ENCODE data around the gene CRPPA.
A peak's percentile ranks its signal among the peaks of the same experiment; 100 is the strongest.

The CRPPA gene

DNA sequence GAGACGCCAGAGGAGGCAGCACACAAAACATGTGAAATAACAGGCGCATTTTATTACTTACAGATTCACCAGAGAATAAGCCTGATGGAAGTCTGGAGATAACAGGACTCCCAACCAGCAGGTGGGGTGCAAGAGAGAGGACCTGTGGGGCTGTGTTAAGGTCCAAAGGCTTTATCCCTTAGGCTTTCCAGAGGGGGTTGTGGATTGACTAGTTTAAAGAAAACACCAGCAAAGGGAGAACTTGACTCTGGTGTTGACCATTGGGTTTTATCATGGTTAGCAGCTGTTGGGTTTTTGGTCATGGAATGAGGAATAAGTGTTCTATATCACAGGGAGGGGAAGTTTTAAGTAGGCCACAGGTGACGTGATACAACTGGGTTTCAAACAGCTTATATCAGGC is 1.6 kb upstream of the CRPPA start:
- no peak for DNase-seq

DNA sequence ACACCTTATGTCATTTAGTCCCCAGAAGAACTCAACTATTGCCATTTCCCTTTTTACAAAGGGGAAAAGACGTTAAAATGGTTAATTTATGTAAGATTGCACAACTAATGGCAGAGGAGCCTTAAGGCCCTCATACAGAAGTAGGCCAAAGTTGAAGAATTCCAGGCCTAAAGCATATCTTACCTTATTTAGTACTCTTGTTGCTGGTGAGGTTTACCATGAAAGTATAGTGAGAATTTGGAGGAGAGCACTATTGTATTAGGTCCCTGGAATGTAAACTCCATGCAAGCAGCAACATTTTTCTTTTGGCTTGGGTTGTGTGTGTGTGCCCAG is 731 bp upstream of the CRPPA start:
- DNase-seq = no peak

GRCh38 chr7:16420649-16421332 is 547 bp downstream of the CRPPA start:
- DNase-seq = peak; percentile 87

DNA sequence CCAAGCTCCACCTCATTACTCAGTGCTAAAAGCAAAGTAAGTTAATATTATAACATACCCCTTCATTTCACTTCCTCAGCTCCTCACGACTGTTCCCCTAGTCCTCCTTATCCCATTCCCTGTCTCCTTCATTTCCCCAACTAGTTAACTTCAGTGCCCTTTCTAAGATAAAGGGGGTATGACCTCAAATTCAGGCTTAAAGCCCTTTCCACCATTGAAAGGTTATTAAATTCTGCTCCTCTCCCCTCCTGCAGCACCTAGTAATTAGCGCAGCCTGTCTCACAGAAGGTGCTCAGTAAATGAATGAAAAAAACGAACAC is 1.0 kb downstream of the CRPPA start:
- DNase-seq = no peak

GRCh38 chr7:16419859-16420258 is 1.5 kb downstream of the CRPPA start:
- no peak for DNase-seq

GRCh38 chr7:16419126-16419525 is 2.2 kb downstream of the CRPPA start:
- no peak for DNase-seq

- DNase-seq = no peak
These were observed 3.4 kb downstream of the CRPPA start for GRCh38 chr7:16417906-16418305.

DNA sequence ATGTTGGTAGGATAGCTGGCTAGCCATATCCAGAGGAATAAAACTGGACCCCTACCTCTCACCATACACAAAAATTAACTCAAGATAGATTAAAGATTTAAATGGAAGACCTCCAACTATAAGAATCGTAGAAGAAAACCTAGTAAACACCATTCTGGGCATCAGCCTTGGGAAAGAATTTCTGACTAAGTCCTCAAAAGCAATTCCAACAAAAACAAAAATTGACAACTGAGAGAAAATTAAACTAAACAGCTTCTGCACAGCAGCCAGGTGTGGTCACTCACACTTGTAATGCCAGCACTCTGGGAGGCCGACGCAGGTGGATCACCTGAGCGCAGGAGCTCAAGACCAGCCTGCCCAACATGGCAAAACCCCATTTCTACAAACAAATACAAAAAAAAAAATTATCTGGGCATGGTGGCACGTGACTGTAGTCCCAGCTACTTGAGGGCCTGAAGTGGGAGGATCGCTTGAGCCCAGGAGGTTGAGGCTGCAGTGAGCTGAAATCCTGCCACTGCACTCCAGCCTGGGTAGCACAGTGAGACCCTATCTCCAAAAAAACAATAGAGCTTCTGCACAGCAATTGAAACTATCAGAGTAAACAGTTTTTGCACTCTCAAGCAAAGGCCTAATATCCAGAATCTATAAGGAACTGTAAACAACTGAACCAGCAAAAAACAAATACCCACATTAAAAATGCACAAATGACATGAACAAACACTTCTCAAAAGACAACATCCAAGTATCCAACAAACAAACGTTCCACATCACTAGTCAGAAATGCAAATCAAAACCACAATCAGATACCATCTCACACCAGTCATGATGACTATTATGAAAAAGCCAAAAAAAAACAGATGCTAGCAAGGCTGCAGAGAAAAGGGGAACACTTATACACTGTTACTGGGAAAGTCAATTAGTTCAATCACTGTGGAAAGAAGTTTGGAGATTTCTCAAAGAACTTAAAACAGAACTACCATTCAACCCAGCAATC is 4.8 kb downstream of the CRPPA start:
- no peak for DNase-seq

DNA sequence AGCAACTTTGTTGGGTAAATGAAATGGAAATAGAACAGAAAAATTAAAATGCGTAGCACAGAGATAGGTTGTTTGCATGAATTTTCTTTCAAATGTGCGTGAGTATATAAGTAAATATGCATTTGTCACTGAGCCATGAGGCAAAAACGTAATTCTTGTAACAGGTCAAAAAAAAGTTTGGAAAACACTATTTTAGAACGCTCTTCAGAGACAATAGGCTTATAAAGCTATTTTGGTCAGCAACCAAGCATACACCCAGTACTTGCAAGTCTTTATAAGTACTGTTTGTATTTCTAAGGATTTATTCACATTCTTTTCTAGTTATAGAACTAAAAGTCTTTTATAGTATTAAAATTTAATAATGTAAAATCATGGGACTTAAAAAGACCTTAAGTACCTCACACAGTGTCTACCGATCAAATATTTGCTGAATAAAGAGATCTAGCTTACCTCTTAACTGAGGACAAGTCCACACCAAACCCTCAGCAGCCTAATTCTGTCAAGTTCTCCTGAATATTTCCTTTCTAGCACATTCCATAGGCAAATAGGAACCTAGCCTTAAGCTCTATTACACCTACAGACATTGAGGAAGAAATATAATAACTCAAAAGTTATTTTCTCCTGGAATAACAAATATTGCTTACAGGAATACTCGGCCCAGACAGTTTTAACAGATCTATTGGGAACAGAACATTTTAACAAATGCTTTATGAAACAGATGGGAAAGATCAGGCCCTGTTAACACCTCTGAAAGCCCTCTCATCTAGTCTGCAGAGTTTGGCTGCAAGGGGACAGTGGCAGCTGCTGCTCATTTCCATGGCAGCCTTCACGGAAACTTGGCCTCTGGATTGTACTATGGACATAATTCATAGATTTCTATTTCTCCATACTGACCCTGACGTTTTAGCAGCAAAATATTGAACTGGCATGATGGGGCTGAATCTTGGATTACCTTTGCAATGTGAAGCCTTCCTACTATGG is 8.8 kb downstream of the CRPPA start:
- no peak for DNase-seq

DNA sequence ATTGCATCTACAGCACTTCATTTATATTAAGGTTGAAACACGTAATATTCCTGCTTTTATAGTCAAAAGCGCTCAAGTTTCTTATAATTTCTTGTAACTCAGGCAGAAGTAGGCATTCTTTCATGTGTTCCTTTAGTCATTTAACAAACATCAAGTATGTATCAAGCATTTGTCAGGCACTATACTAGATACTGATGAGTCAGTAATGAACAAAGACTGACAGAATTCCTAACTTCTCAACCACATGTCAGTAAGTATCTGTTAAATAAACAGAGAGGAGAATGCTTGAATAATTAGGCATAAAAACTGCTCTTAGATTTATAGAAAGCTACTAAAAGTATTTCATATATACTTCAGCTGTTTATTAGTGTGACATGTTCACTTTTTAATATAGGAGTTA is 9.9 kb downstream of the CRPPA start:
- no peak for DNase-seq

- DNase-seq = no peak
These were observed 11.6 kb downstream of the CRPPA start for GRCh38 chr7:16409777-16410176.

GRCh38 chr7:16404636-16405035 is 16.7 kb downstream of the CRPPA start:
- DNase-seq = no peak

DNA sequence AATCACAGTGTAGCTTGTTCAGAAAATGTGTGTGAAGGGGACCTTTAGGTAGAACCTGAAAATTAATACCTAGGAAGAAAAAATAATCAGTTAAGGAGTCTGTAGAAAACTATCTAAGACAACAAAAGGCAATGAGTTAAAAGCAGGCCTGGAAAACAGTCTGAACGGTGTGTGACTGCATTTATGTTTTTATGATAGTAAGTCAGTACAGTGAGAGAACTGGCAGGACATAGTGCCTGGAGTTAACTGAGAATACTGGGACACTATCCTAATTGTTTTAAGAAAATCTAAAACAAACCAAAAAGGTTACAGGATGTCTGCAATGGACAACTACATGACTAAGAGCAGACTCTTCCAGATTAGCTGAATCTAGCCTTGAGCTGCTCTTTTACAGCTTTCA is 17.9 kb downstream of the CRPPA start:
- DNase-seq = no peak

DNA sequence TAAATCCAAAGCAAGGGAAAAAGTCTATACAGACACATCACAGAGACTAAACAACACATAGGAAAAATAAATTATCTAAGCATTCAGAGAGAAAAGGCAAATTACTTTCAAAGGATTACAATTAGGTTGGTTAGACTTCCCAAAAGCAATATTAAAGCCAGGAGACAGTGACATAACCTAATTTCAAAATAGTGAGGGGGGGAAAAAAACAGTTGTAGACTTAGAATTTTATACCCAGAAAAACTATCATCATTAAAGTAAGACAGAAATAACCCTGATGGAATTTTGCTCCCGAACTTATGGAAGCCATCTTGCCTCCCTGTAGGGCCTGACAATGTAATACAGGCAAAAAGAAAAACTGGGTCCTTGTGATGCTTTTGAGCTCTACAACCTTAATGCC is 18.4 kb downstream of the CRPPA start:
- DNase-seq = no peak

DNA sequence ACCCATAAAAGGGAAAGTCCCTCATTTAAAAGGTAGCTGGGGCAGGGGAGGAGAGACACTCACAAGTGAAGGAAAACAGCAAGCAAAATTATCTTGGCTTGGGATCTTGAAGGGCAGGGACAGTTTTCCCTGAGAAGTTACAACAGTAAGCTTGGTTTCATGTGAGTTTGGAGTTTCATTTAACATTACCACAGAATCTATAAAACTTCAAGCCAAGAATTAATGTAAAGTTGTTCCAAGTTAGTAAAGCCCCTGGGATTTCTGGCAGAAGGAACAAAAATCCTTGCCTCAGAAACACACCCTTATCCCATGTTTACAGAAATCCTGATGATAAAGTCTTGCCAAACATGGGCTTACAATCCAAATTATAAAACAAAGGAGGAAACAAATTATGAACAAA is 19.2 kb downstream of the CRPPA start:
- no peak for DNase-seq

GRCh38 chr7:16400893-16401275 is 20.5 kb downstream of the CRPPA start:
- no peak for DNase-seq

GRCh38 chr7:16399916-16400892 is 21.1 kb downstream of the CRPPA start:
- DNase-seq = no peak

DNA sequence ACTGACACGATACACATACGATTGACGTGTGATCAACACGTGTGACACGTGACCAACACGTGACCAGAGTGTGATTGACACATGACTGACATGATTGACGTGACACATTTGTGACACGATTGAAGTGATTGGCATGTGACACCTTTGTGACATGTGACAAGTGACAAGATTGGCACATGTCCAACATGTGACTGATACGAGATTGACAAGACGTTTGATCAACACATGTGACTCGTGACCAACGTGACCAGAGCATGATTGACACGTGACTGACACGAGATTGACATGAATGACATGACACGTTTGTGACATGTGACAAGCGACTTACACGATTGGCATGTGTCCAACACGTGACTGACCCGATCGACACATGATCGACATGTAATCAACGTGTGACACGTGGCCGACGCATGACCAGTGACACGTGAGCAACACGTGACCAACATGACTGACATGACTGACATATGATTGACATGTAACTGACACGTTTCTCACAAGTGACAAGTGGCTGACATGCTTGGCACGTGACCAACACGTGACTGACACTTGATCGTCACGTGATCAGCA is 22.0 kb downstream of the CRPPA start:
- no peak for DNase-seq

- DNase-seq = no peak
These were observed 23.0 kb downstream of the CRPPA start for GRCh38 chr7:16398146-16399017.

GRCh38 chr7:16397501-16398145 is 23.7 kb downstream of the CRPPA start:
- no peak for DNase-seq

Data from NCI-H774 (cell line).